Measurements from ENCODE around the gene KIF13A.

KIF13A gene

GRCh38 chr6:17971128-17972073, 16.0 kb downstream of the KIF13A start:
- FAIRE-seq (peak; percentile 86), DNase-seq (ENCODE audit: insufficient read length, low spot score) (no peak)
- TF ChIP-seq POLR2A (IDR thresholded peaks at IDR 0.05; ENCODE audit: low read depth, low read length): no peak

DNA sequence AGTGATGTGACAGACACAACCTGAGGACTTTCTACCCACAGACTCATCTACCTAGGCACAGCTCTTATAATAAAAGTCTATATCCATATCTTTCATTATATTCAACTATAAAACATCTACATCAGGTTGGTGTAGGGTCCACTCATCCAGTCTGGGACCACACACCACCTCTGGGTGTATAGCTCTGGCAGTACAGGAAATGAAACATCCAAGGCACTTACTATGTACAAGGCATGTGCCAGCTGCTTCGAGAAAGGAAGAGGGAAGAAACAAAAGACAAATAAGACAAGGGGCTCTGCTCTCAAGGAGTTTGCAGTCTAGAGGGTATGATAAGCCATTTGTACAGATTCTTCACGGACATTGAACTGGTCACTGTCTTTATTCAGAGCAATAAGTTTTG, 18.6 kb downstream of the KIF13A start:
- DNase-seq (ENCODE audit: insufficient read length, low spot score) (no peak), FAIRE-seq (peak; percentile 6)
- no peak for TF ChIP-seq POLR2A (IDR thresholded peaks at IDR 0.05; ENCODE audit: low read depth, low read length)

- TF ChIP-seq POLR2A (IDR thresholded peaks at IDR 0.05; ENCODE audit: low read depth, low read length): no peak
- peak; percentile 90 for FAIRE-seq
- no peak for DNase-seq (ENCODE audit: insufficient read length, low spot score)
These were observed 19.5 kb downstream of the KIF13A start for GRCh38 chr6:17967668-17968518.

DNA sequence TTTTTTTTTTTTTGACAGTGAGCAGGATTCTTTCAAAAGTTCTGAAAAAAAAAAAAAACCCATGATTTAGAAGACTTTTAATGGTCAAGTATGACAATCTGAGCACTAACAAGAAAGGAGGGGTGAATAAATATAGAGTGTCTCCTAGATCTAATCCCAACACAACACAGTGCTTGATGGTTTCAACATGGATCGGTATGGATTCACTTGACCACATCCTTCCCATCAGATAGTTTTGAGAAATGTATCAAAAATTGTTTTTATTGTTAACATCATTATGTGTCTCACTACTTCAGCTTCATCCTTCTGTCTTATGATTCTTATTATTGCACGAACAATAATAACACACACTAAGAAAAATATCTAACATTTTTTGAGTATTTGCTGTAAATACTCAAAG, 21.0 kb downstream of the KIF13A start:
- no peak for DNase-seq (ENCODE audit: insufficient read length, low spot score)
- FAIRE-seq: no peak
- TF ChIP-seq POLR2A (IDR thresholded peaks at IDR 0.05; ENCODE audit: low read depth, low read length): no peak

DNA sequence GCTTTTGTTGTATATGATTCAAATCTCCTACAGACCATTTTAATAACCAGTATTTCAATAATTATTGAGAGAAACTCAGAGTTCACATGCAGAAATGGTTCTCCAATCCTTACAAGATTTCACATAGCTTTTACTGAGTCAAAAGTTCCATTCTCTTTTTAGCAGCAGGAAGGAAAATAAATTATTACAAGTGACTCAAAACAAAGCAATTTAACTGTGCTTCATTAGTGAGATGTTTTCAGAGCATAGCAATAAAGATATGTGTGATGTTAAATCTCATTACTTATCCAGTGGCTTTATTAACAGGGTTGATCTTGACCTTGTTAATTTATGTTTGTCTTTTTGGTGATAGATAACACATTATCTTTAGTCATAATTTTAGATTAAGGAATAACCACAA, 22.0 kb downstream of the KIF13A start:
- DNase-seq (ENCODE audit: insufficient read length, low spot score) (no peak), FAIRE-seq (no peak)
- TF ChIP-seq POLR2A (IDR thresholded peaks at IDR 0.05; ENCODE audit: low read depth, low read length): no peak

GRCh38 chr6:17964633-17965032, 22.8 kb downstream of the KIF13A start:
- no peak for TF ChIP-seq POLR2A (IDR thresholded peaks at IDR 0.05; ENCODE audit: low read depth, low read length)
- FAIRE-seq: no peak

GRCh38 chr6:17962436-17963031, 24.9 kb downstream of the KIF13A start:
- FAIRE-seq (peak; percentile 98), DNase-seq (ENCODE audit: insufficient read length, low spot score) (peak; percentile 84)

More at GRCh38 chr6:17964633-17965032, 22.8 kb downstream of the KIF13A start:
- no peak for DNase-seq (ENCODE audit: insufficient read length, low spot score)

GRCh38 chr6:17959302-17959701, 28.1 kb downstream of the KIF13A start:
- FAIRE-seq (no peak), DNase-seq (ENCODE audit: insufficient read length, low spot score) (no peak)
- TF ChIP-seq POLR2A (IDR thresholded peaks at IDR 0.05; ENCODE audit: low read depth, low read length): no peak

More at GRCh38 chr6:17962436-17963031, 24.9 kb downstream of the KIF13A start:
- TF ChIP-seq POLR2A (IDR thresholded peaks at IDR 0.05; ENCODE audit: low read depth, low read length): no peak

GRCh38 chr6:17957904-17958620, 29.4 kb downstream of the KIF13A start:
- FAIRE-seq: peak; percentile 81

DNA sequence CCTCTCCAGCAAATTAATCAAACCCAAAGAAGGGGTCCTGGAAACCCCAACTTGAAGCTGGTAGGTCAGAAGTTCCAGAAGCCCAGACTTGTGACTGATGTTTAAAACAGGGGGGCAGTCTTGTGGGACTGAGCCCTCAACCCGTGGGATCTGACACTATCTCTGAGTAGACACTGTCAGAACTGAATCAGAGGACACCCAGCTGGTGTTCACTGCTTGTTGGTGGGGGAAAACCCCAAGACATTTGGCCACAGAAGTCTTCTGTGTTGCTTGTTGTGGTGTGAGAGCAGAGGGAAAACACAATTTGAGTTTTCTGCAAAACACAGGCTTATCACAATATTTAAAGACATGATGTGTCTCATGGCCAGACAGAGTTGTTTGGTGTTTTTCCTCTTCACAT, 29.9 kb downstream of the KIF13A start:
- no peak for DNase-seq (ENCODE audit: insufficient read length, low spot score)
- no peak for TF ChIP-seq POLR2A (IDR thresholded peaks at IDR 0.05; ENCODE audit: low read depth, low read length)
- FAIRE-seq: no peak

More at GRCh38 chr6:17957904-17958620, 29.4 kb downstream of the KIF13A start:
- no peak for TF ChIP-seq POLR2A (IDR thresholded peaks at IDR 0.05; ENCODE audit: low read depth, low read length)
- no peak for DNase-seq (ENCODE audit: insufficient read length, low spot score)

GRCh38 chr6:17957086-17957485, 30.3 kb downstream of the KIF13A start:
- FAIRE-seq (no peak), DNase-seq (ENCODE audit: insufficient read length, low spot score) (no peak)
- TF ChIP-seq POLR2A (IDR thresholded peaks at IDR 0.05; ENCODE audit: low read depth, low read length): no peak

DNA sequence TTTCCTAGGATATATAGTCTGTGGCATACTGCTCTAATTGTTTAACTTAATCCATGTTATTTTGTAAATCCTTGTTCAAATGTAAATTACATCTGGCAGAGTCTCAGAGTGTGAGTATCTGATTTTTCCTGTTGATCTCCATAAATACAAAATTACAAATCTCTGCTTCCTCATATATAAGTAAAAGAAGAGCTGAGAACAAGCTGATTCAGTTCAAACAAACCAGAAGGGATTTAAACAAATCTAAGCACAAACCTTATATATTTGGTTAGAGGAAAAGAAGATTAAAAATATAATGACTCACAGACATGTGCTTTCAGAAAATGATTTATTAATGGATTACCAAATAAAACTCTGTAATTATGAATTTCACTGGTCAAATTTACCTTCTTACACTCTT, 37.3 kb downstream of the KIF13A start:
- DNase-seq (ENCODE audit: insufficient read length, low spot score) (no peak), FAIRE-seq (no peak)
- TF ChIP-seq POLR2A (IDR thresholded peaks at IDR 0.05; ENCODE audit: low read depth, low read length): no peak

DNA sequence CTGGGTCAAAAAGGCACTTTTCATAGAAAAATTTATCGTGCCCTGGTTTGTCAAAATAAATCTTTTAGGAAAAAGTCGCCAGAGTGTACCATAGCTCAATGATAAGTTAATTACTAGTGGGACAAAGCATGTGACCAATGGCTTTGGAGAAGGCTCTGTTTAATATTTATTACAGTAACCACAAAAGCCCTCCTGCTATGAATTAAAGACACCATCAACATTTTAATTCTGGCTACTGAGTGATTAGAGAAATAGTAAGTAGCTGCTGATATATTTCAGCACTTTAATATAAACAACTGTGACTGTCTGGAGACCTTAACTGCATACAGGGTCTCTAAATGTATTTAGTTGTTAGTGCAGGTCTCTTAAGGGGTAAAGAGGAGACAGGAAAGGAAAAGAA, 38.3 kb downstream of the KIF13A start:
- DNase-seq (ENCODE audit: insufficient read length, low spot score): no peak
- TF ChIP-seq POLR2A (IDR thresholded peaks at IDR 0.05; ENCODE audit: low read depth, low read length): no peak
- FAIRE-seq: no peak
